Measurements from ENCODE around the gene RPRD2.

GRCh38 chr1:150376110-150376509 lies 12.2 kb downstream of the RPRD2 start:
- TF ChIP-seq EZH2 (IDR thresholded peaks at IDR 0.05) (no peak), POLR2AphosphoS5 (IDR thresholded peaks at IDR 0.05; ENCODE audit: borderline replicate concordance, low read depth, low read length) (no peak)
